ENCODE measurements around the gene PIR.
A peak's percentile ranks its signal among the peaks of the same experiment; 100 is the strongest.

Gene PIR

GRCh38 chrX:15437724-15438123 lies 55.4 kb downstream of the PIR start:
- ChIA-PET CTCF (interaction anchor here (0.6 kb wide), 1 partner anchor 14 kb away, joined by 3 read pairs; no protein-coding TSS in a partner anchor), POLR2A (no interaction called here)
- Histone ChIP-seq H3K4me3 (ENCODE audit: low read depth, low read length) (no peak overlapping the region), H3K4me1 (ENCODE audit: control insufficient read depth, insufficient read depth, low read length) (no peaks in the 10 kb centered on the region), H3K27ac (ENCODE audit: extremely low read depth, low read depth, low read length) (no peak overlapping the region), H3K36me3 (ENCODE audit: control insufficient read depth in 2 of 2, insufficient read depth in 1 of 2, low read length in 2 of 2) (no peaks in the 10 kb centered on the region), H3K9me3 (ENCODE audit: control insufficient read depth, insufficient read depth, low read depth, low read length) (no peaks in the 10 kb centered on the region)
- TF ChIP-seq ZNF146 (tag by site-specific recombination; IDR thresholded peaks at IDR 0.05) (no peak), ZBTB17 (tag by site-specific recombination; IDR thresholded peaks at IDR 0.05) (no peak), ZNF624 (tag by site-specific recombination; IDR thresholded peaks at IDR 0.05) (no peak), ZNF654 (tag by site-specific recombination; IDR thresholded peaks at IDR 0.05; ENCODE audit: low read depth) (no peak), MYNN (tag by site-specific recombination; IDR thresholded peaks at IDR 0.05; ENCODE audit: borderline replicate concordance) (no peak), ZNF19 (tag by site-specific recombination; IDR thresholded peaks at IDR 0.05; ENCODE audit: low read depth) (no peak), ZBTB48 (tag by site-specific recombination; IDR thresholded peaks at IDR 0.05) (no peak), SP7 (tag by site-specific recombination; IDR thresholded peaks at IDR 0.05) (no peak), ZNF354C (tag by site-specific recombination; IDR thresholded peaks at IDR 0.05; ENCODE audit: borderline replicate concordance, low read depth) (no peak), HOXD13 (CRISPR knock-in tag; IDR thresholded peaks at IDR 0.05; ENCODE audit: borderline replicate concordance) (no peak), ZNF830 (tag by site-specific recombination; IDR thresholded peaks at IDR 0.05; ENCODE audit: low read depth) (no peak), ZNF214 (tag by site-specific recombination; IDR thresholded peaks at IDR 0.05; ENCODE audit: borderline replicate concordance) (no peak), ZNF133 (tag by site-specific recombination; IDR thresholded peaks at IDR 0.05) (no peak), ZNF266 (tag by site-specific recombination; IDR thresholded peaks at IDR 0.05; ENCODE audit: low read depth) (no peak), ZNF274 (IDR thresholded peaks at IDR 0.05; ENCODE audit: low read length) (no peak), ZNF274 (tag by site-specific recombination; IDR thresholded peaks at IDR 0.05; ENCODE audit: borderline replicate concordance) (no peak), ZNF292 (tag by site-specific recombination; IDR thresholded peaks at IDR 0.05; ENCODE audit: borderline replicate concordance, low read depth) (no peak), ZNF423 (tag by site-specific recombination; IDR thresholded peaks at IDR 0.05) (no peak), KLF8 (tag by site-specific recombination; IDR thresholded peaks at IDR 0.05) (no peak)

GRCh38 chrX:15435836-15436619 lies 57.1 kb downstream of the PIR start:
- CTCF ChIA-PET: no interaction called here
- Histone ChIP-seq H3K27ac (ENCODE audit: extremely low read depth, low read depth, low read length) (no peak overlapping the region), H3K36me3 (ENCODE audit: control insufficient read depth in 2 of 2, insufficient read depth in 1 of 2, low read length in 2 of 2) (no peaks in the 10 kb centered on the region), H3K9me3 (ENCODE audit: control insufficient read depth, insufficient read depth, low read depth, low read length) (no peaks in the 10 kb centered on the region), H3K4me3 (ENCODE audit: low read depth, low read length) (no peak overlapping the region), H3K4me1 (ENCODE audit: control insufficient read depth, insufficient read depth, low read length) (no peaks in the 10 kb centered on the region)
- TF ChIP-seq ZNF555 (tag by site-specific recombination; conservative IDR thresholded peaks at IDR 0.05) (no peak), ZNF341 (tag by site-specific recombination; IDR thresholded peaks at IDR 0.05; ENCODE audit: low read depth) (no peak)
- POLR2A ChIA-PET: no interaction called here

GRCh38 chrX:15434205-15434604 lies 58.9 kb downstream of the PIR start:
- POLR2A ChIA-PET: no interaction called here

More at GRCh38 chrX:15434205-15434604, 58.9 kb downstream of the PIR start:
- H3K27ac ChIP-seq (ENCODE audit: extremely low read depth, low read depth, low read length): no peak overlapping the region
- CTCF ChIA-PET: no interaction called here
- H3K36me3 ChIP-seq (ENCODE audit: control insufficient read depth in 2 of 2, insufficient read depth in 1 of 2, low read length in 2 of 2): no peaks in the 10 kb centered on the region
- no peak overlapping the region for H3K4me3 ChIP-seq (ENCODE audit: low read depth, low read length)
- no peaks in the 10 kb centered on the region for H3K4me1 ChIP-seq (ENCODE audit: control insufficient read depth, insufficient read depth, low read length)
- no peaks in the 10 kb centered on the region for H3K9me3 ChIP-seq (ENCODE audit: control insufficient read depth, insufficient read depth, low read depth, low read length)
- TF ChIP-seq ZNF366 (tag by site-specific recombination; conservative IDR thresholded peaks at IDR 0.05) (peak; percentile 63), PRDM1 (tag by site-specific recombination; IDR thresholded peaks at IDR 0.05) (peak; percentile 16; the same call in 1 of the 2 replicates), ZBTB11 (tag by site-specific recombination; conservative IDR thresholded peaks at IDR 0.05; ENCODE audit: low read depth) (no peak)

All from HEK293 (cell line).